HG03060 (cell line): ENCODE data around the gene COX7B2.

ENCODE experiments used
- ATAC-seq: cut with Tn5 transposase; IDR thresholded peaks from one replicate; pipeline ENCODE4 v1.9.1; 2021; ENCODE audit warnings: low read depth, moderate number of reproducible peaks; ENCODE audit not compliant: unreplicated experiment

Gene COX7B2

DNA sequence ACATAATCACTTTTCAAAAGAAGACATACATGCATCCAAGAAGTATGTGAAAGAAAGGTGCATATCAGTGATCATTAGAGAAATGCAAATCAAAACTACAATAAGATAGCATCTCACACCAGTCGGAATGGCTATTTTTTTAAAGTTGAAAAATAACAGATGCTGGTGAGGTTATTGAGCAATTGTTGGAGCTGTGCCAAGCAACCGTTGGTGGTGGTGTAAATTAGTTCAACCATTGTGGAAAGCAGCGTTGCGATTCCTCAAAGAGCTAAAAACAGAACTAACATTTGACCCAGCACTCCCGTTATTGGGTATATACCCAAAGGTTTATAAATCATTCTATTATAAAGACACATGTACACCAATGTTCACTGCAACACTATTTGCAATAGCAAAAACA lies 14.2 kb downstream of the COX7B2 start:
- ATAC-seq, result no peak

DNA sequence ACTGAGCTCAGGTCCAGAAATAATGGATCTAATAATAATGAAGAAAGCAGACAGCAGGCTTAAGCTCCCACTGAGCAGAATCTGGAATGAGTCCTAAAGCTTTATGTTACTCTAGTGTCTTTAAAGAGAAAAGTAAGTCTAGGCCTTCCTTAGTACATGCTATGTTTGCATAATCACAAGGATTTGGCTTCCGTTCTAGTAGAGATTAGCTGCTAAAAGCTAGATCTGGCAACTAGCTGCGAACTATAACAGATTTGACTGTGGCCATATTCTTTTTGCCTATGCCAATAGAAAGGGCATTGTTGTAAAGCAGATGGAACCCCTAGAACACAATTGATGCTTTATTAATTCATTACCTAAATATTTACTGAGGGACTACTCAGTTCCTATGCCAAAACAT lies 19.0 kb downstream of the COX7B2 start:
- no peak for ATAC-seq

DNA sequence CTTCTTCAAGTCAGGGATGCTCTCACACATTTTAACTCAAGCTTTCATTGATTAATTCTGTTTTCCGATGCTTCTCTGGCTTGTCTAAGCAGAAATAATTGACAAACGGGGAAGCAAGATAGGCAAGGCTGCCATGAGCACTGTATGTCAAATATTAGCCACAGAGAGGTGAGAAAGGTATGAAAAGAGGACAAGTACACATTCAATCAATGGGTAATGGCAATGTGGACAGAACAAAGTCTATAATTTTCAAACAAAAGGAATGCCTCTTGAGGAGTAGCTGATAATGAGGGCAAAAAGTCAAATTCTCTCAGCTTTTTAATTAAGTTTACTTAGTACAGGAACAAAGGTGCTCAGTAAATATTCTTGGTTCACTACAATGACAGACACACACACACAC lies 19.6 kb downstream of the COX7B2 start:
- ATAC-seq, result no peak

DNA sequence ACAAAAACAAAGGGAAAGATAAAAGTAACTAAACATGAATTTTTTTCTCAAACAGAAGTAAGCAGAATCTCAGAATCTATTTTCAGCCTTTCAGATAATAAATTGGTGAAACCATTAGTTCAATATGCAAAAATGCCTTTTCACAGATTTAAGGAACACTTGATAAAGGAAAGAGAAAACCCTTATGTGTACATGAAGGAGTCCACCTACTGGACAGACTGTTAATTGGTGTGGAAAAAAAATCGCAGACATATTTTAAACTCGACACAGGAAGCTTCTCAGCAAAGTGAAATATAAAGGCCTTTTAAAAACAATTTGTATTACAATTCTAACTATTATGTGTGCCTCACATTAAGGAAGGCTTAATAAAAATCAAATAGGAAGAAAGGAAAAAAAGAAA lies 22.3 kb downstream of the COX7B2 start:
- ATAC-seq, result no peak

DNA sequence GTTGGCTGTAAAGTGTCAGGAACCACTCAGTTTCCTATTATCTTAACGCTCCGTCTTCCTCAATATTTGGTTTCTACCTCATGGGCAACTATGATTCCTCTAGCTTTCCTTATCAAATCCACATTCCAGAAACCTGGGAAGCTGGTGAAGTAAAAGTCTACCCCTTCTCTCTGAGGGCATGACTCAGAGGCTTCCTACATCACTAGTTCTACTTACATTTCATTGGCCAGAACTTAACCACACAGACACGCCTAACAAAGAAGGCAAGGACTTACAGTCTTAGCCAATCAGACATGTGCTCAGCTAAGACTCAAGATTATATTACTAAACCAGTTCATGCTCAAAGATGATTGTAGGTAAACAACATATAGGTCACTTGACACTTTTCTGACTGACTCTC lies 30.4 kb downstream of the COX7B2 start:
- ATAC-seq, result no peak

- ATAC-seq, result no peak
Observed at GRCh38 chr4:46874811-46875210, 34.2 kb downstream of the COX7B2 start.

DNA sequence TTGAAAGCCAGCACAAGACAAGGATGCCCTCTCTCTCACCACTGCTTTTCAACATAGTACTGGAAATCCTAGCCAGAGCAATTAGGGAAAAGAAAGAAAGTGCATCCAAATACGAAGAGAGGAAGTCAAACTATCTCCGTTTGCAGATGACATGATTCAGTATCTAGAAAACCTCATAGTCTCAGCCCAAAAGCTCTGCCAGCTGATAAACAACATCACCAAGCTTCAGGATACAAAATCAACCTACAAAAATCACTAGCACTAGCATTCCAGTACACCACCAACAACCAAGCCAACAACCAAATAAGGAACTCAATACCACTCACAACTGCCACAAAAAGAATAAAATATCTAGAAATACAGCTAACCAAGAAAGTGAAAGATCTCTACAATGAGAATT lies 38.6 kb downstream of the COX7B2 start:
- ATAC-seq, result no peak

DNA sequence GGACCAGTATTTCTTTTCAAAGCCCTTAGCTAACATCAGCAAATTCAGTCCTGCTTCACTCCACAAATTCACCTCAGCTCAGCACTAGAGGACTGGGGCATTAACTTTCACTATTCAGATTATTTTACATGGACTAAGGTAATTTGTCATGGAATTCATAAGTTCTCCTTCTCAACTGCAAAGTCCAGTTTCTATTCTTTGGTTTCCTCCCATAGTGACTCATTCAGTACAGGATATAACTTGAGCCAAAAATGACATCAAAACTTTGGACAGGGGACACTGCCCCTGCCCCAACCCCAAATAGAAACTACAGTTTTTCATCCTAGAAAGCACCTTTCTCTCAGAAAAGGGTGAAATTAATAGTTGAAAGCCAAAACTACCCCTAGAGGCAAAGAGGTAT lies 52.7 kb downstream of the COX7B2 start:
- no peak for ATAC-seq

GRCh38 chr4:46852800-46853199 lies 56.2 kb downstream of the COX7B2 start:
- ATAC-seq, result no peak

DNA sequence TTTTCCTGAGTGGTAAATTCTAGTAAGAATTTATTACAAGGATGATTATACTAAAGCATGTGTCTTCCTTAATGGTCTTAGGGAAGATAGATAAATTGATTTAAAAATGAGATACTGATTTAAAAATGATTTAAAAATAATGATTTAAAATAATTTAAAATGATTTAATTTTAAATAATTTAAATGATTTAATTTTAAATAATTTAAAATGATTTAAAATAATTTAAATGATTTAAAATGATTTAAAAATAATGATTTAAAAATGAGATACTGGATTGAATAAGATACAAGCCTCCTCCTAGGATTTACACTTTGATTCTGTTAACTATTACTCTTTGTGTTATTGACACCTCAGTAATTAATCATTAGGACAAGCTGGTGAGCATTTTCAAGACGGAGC lies 59.0 kb downstream of the COX7B2 start:
- no peak for ATAC-seq

- ATAC-seq, result no peak
Observed at GRCh38 chr4:46844325-46844917, 64.6 kb downstream of the COX7B2 start.

- no peak for ATAC-seq
Observed at GRCh38 chr4:46839128-46839527, 69.9 kb downstream of the COX7B2 start.

GRCh38 chr4:46837639-46838038 lies 71.4 kb downstream of the COX7B2 start:
- ATAC-seq, result no peak

GRCh38 chr4:46836584-46836983 lies 72.5 kb downstream of the COX7B2 start:
- no peak for ATAC-seq

- ATAC-seq, result no peak
Observed at GRCh38 chr4:46830971-46831454, 78.0 kb downstream of the COX7B2 start.

DNA sequence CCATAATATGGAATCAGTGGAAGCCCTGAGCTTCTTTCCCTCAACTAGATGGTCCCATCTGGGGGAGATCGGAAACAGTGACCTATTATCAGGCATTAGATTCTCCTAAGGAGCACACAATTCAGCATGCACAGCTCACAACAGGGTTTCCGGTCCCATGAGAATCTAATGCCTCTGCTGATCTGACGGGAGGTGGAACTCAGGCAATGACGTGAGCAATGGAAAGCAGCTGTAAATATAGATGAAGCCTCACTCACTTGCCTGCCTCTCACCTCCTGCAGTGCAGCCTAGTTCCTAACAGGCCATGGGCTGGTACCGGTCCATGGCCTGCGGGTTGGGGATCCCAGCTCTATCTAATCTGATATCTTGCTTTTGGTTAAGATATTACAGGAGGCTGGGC lies 88.9 kb downstream of the COX7B2 start:
- no peak for ATAC-seq

DNA sequence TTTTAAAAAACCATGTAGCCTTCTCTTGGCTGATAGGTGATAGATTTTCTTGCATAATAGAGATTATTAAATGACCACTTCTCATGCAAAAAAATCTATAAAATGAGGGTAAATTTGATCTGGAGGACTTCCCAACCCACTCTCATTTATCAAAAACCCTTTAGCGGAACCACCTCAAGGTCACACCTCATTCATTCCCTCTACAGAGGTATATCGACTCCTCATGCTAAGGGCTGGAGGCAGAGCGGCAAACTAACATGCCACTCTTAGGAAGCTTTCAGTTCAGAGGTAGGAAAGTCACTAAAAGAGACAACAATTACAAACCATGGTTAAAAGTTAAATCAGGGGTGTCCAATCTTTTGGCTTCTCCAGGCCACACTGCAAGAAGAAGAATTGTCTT lies 90.0 kb downstream of the COX7B2 start:
- ATAC-seq, result no peak

- ATAC-seq, result no peak
Observed at GRCh38 chr4:46818604-46819003, 90.4 kb downstream of the COX7B2 start.

DNA sequence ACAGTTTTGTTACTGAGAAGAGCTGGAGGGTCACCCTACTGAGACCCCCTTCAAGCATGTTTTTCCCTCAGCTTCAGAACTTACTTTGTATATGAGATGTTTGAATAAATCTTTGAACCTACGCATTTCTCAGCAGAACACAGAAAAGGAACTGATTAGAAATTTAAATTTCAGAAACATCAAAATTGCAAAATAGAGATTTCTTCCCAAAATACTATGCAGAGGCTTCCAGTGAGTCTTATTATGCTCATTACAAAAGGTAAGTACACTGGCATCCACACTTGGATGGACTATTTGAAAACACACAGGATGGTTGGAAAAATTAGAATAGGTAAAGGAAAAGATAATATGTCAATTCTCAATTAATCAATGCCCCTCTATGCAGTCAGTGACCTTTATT lies 91.2 kb downstream of the COX7B2 start:
- no peak for ATAC-seq

- ATAC-seq, result no peak
Observed at GRCh38 chr4:46804781-46805413, 104.1 kb downstream of the COX7B2 start.

DNA sequence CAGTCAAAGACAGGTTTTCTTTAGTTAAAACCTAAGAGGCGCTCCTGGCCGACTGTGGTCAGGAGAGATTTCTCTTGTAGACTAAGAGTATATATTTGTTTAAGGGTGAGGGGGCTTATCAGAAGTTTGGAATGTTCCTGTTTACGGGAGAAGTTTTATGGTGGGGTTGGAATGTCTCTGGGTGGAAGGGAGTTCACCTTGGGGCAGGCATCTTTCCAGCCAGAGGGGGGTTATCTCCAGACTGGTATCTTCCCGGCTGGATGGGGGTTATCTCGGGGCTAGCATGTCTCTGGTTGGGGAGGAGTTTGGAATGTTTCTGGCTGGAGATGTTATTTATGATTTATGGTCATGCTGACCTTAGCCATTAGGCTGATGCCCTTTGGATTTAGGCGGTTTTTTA lies 116.0 kb downstream of the COX7B2 start:
- ATAC-seq, result no peak

GRCh38 chr4:46781434-46782092 lies 127.5 kb downstream of the COX7B2 start:
- no peak for ATAC-seq
